Measurements from ENCODE around the gene TKT. TPM values are rescaled to one million over a fixed set of nuclear protein-coding genes. Genes with fewer than 3 reads are reported as not detected.

The TKT gene
- total RNA-seq, 2 experiments from 2014 or later: 238 to 240 TPM

GRCh38 chr3:53211706-53212702 lies 43.8 kb downstream of the TKT start:
- POLR2A ChIA-PET: no interaction called here
- H3K27me3 Mint-ChIP-seq: peaks cover 13% of the 10 kb centered on the region
- no peak overlapping the region for H3K27ac Mint-ChIP-seq
- no peak for DNase-seq
- H3K36me3 Mint-ChIP-seq (ENCODE audit: low read depth): peaks cover 5% of the 10 kb centered on the region
- CTCF ChIA-PET: no interaction called here
- no peak overlapping the region for H3K4me3 Mint-ChIP-seq
- peaks cover 4% of the 10 kb centered on the region for H3K9me3 Mint-ChIP-seq
- H3K4me1 Mint-ChIP-seq: no peaks in the 10 kb centered on the region

GRCh38 chr3:53202331-53203015 lies 53.3 kb downstream of the TKT start:
- Mint-ChIP-seq H3K4me3 (no peak overlapping the region), H3K27me3 (peaks cover 14% of the 10 kb centered on the region), H3K9me3 (no peaks in the 10 kb centered on the region), H3K36me3 (ENCODE audit: low read depth) (no peaks in the 10 kb centered on the region), H3K27ac (no peak overlapping the region), H3K4me1 (no peaks in the 10 kb centered on the region)
- ChIA-PET POLR2A (no interaction called here), CTCF (interaction anchor here (1.0 to 1.4 kb wide), 2 partner anchors 68 to 92 kb away, joined by 3 read pairs; no protein-coding TSS in a partner anchor)
- DNase-seq: no peak

GRCh38 chr3:53200501-53201498 lies 55.0 kb downstream of the TKT start:
- Mint-ChIP-seq H3K4me3 (no peak overlapping the region), H3K27me3 (peaks cover 8% of the 10 kb centered on the region), H3K9me3 (no peaks in the 10 kb centered on the region), H3K4me1 (peaks cover 8% of the 10 kb centered on the region), H3K27ac (no peak overlapping the region), H3K36me3 (ENCODE audit: low read depth) (no peaks in the 10 kb centered on the region)
- no peak for DNase-seq
- POLR2A ChIA-PET: no interaction called here
- CTCF ChIA-PET: interaction anchor here (2.2 to 2.3 kb wide), 2 partner anchors 67 to 86 kb away, joined by 10 to 18 read pairs; no protein-coding TSS in a partner anchor

- DNase-seq: no peak
- Mint-ChIP-seq H3K27me3 (peaks cover 8% of the 10 kb centered on the region), H3K4me1 (peaks cover 13% of the 10 kb centered on the region), H3K9me3 (no peaks in the 10 kb centered on the region), H3K27ac (no peak overlapping the region), H3K4me3 (no peak overlapping the region), H3K36me3 (ENCODE audit: low read depth) (no peaks in the 10 kb centered on the region)
- CTCF ChIA-PET: interaction anchor here (0.6 to 2.3 kb wide), 6 partner anchors 12 to 150 kb away, joined by 3 to 18 read pairs (median 3); no protein-coding TSS in a partner anchor
- POLR2A ChIA-PET: no interaction called here
Observed at GRCh38 chr3:53199834-53200233, 56.0 kb downstream of the TKT start.

- no peak for DNase-seq
- Mint-ChIP-seq H3K4me3 (no peak overlapping the region), H3K27ac (no peak overlapping the region), H3K36me3 (ENCODE audit: low read depth) (no peaks in the 10 kb centered on the region), H3K4me1 (peaks cover 13% of the 10 kb centered on the region), H3K27me3 (peaks cover 3% of the 10 kb centered on the region), H3K9me3 (no peaks in the 10 kb centered on the region)
- CTCF ChIA-PET: interaction anchor here (0.6 to 4.9 kb wide), 7 partner anchors 11 to 151 kb away, joined by 3 to 115 read pairs (median 3); partner anchors contain the start of gene RFT1
- POLR2A ChIA-PET: no interaction called here
Observed at GRCh38 chr3:53198996-53199395, 56.8 kb downstream of the TKT start.

- Mint-ChIP-seq H3K27me3 (peaks cover 3% of the 10 kb centered on the region), H3K9me3 (no peaks in the 10 kb centered on the region), H3K36me3 (ENCODE audit: low read depth) (no peaks in the 10 kb centered on the region), H3K27ac (no peak overlapping the region), H3K4me1 (peaks cover 15% of the 10 kb centered on the region), H3K4me3 (no peak overlapping the region)
- DNase-seq: no peak
- POLR2A ChIA-PET: no interaction called here
- CTCF ChIA-PET: interaction anchor here (0.9 to 4.9 kb wide), 6 partner anchors 67 to 90 kb away, joined by 3 to 115 read pairs (median 4); partner anchors contain the start of gene RFT1
Observed at GRCh38 chr3:53198256-53198977, 57.4 kb downstream of the TKT start.

- Mint-ChIP-seq H3K36me3 (ENCODE audit: low read depth) (peaks cover 4% of the 10 kb centered on the region), H3K27ac (no peak overlapping the region), H3K27me3 (peaks cover 3% of the 10 kb centered on the region), H3K9me3 (no peaks in the 10 kb centered on the region), H3K4me3 (no peak overlapping the region), H3K4me1 (peaks cover 23% of the 10 kb centered on the region)
- DNase-seq: peak; percentile 55
- ChIA-PET CTCF (interaction anchor here (0.7 to 4.9 kb wide), 27 partner anchors 8 to 212 kb away, joined by 3 to 115 read pairs (median 4); partner anchors contain the start of genes PRKCD and RFT1), POLR2A (interaction anchor here (0.9 to 1.4 kb wide), 4 partner anchors 28 to 87 kb away, joined by 3 read pairs; partner anchors contain the start of gene PRKCD)
Observed at GRCh38 chr3:53196575-53197407, 59.0 kb downstream of the TKT start.

- Mint-ChIP-seq H3K27ac (no peak overlapping the region), H3K4me1 (peaks cover 23% of the 10 kb centered on the region), H3K4me3 (no peak overlapping the region), H3K36me3 (ENCODE audit: low read depth) (peaks cover 4% of the 10 kb centered on the region), H3K9me3 (no peaks in the 10 kb centered on the region), H3K27me3 (peaks cover 3% of the 10 kb centered on the region)
- ChIA-PET CTCF (interaction anchor here (0.7 to 4.9 kb wide), 32 partner anchors 9 to 212 kb away, joined by 3 to 115 read pairs (median 4); partner anchors contain the start of genes PRKCD and RFT1), POLR2A (interaction anchor here (0.9 to 1.4 kb wide), 6 partner anchors 14 to 86 kb away, joined by 3 to 4 read pairs (median 3); partner anchors contain the start of gene PRKCD)
- DNase-seq: peak; percentile 58
Observed at GRCh38 chr3:53195602-53196574, 59.9 kb downstream of the TKT start.

- peaks cover 6% of the 10 kb centered on the region for H3K36me3 Mint-ChIP-seq (ENCODE audit: low read depth)
- H3K27ac Mint-ChIP-seq: no peak overlapping the region
- CTCF ChIA-PET: interaction anchor here (0.6 to 4.9 kb wide), 12 partner anchors 10 to 99 kb away, joined by 3 to 115 read pairs (median 10); partner anchors contain the start of genes PRKCD and RFT1
Observed at GRCh38 chr3:53195066-53195450, 60.8 kb downstream of the TKT start.

More at GRCh38 chr3:53195066-53195450, 60.8 kb downstream of the TKT start:
- DNase-seq: no peak
- POLR2A ChIA-PET: interaction anchor here (1.0 to 1.4 kb wide), 4 partner anchors 13 to 84 kb away, joined by 3 to 4 read pairs (median 3); no protein-coding TSS in a partner anchor
- Mint-ChIP-seq H3K9me3 (no peaks in the 10 kb centered on the region), H3K4me3 (no peak overlapping the region), H3K4me1 (peaks cover 23% of the 10 kb centered on the region), H3K27me3 (peaks cover 3% of the 10 kb centered on the region)

Measured in activated CD4-positive, alpha-beta memory T cell treated with anti-CD3 and anti-CD28 coated beads, Interleukin-2, amount 10 ng/mL, durations not matched to agents 7 days and 5 days (primary cell).